NCI-H146 treated with DMSO at 0.1 percent for 48 hours (cell line): ENCODE measurements around the gene ASAP3.
A peak's percentile ranks its signal among the peaks of the same experiment; 100 is the strongest.

Experiments
- DNase-seq: peaks from one replicate; lab custom pipeline; 2025; ENCODE audit not compliant: unreplicated experiment; lab: John Stamatoyannopoulos, UW

ASAP3 gene

DNA sequence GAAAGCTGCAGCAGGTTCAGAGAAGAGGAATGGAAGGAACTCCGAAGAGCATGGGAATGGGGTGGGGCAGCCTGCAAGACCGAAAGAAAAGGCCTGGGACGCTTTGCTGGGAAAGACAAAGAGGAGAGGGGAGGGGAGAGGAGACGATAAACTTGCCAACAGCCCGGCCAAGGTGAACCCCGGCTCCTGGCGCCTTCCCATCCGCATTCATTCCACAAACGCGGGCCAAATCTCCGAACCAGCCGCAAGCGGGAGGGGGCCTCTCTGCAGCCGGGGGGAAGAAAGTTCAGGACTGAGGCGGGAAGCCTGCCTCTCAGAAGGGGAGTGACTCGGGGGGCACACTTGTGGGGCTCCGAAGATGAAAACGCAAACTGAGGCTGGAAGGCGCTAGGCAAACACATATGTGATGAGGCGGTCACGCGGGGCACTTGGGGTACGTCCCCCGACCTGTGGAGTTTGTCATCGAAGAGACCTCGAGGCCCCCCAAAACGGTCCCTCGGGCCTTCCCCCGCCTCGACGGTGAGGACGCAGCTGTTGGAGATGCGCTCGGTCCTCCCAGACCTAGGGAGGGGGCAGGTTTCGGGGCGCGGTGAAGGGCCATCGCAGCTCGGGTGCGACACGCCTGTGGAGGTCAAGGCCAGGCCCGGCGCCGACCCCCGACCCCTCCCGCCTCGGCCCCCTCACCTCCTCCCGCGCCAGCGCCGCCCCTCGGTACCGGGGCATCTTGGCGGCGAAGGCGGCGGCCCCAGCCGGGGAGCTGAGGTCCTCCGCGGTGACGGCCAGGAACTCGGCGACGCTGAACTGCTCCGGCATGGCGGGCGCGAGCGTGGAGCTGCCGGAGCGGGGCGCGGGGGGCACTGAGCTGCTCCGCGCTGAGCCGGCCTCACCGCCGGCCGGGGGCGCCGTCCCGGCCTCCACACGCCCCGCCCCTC is at the start of gene ASAP3:
ASAP3 (minus strand) TSS at position 859 of the 932 bp plus-strand sequence; CDS start at position 813, 46 bp downstream.
- no peak for DNase-seq

GRCh38 chr1:23533246-23534023 is 49.5 kb upstream of the ASAP3 start:
- DNase-seq = no peak

DNA sequence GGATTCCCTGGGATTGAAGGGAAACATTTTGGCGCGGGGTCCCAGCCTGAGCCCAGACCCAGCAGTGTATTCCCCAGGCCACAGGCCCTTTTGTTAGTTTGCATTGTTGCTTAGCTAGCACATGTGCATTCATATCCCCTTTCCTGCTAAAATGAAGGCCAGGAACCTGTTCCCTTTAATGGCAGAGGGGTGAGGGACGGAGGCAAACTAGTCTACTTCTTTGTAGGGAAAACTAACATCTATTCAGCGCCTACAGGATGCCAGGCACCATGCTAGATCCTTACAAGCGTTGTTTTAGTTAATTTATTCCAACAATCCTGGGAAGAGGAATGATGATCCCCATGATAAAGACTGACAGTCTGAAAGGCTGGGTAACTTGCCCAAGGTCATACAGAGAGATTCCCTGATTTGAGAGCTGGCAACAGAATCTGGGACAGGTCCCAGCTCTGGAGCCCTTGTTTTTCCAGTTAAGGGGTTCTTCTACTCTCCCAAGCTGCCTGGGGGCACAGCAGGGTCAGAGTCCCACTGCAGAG is 47.6 kb upstream of the ASAP3 start:
- DNase-seq = peak; percentile 7

DNA sequence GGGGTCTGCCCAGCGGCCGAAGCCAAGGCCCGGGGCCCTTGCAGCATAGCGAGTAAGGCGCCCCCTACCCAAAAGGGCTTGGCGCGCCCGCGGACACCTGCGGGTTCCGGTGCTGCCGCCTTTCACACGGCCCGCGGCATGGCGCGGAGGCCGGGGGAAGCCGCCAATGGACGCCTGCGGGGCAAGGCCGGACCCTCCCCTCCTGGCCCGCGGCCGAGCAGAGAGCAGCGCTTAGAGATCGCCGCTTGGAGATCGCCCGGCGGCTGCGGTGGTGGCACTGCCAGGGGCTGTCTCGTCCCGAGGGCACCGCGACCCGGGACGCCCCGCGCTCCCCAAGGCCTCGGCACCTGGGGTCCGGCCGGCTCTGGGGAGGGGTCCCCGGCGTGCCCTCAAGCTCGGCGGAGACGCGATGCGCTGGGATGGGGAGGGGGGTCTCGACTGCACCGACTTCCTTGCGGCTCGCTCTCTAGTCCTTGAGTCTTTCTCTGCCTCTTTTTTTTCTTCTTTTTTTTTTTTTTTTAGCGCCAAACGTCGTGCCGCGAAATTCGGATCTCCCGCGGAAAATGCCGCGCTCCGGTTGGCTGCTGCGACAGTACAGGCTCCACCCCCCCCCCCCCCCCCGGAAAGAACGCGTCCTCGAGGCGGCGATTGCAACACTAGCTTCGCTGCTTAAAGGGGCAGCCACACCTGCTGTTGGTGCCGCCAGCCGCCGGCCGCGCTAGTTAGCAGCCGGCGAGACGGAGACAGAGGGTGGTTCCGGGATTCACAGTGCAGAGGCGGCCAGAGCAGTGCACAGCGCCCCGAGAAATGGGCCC is 47.0 kb upstream of the ASAP3 start, which contains the start of gene E2F2:
E2F2 (minus strand) TSS at position 487 of the 815 bp plus-strand sequence; CDS start at position 47, 440 bp downstream.
- peak; percentile 37 for DNase-seq

GRCh38 chr1:23530087-23530746 is 46.2 kb upstream of the ASAP3 start:
- DNase-seq = no peak

DNA sequence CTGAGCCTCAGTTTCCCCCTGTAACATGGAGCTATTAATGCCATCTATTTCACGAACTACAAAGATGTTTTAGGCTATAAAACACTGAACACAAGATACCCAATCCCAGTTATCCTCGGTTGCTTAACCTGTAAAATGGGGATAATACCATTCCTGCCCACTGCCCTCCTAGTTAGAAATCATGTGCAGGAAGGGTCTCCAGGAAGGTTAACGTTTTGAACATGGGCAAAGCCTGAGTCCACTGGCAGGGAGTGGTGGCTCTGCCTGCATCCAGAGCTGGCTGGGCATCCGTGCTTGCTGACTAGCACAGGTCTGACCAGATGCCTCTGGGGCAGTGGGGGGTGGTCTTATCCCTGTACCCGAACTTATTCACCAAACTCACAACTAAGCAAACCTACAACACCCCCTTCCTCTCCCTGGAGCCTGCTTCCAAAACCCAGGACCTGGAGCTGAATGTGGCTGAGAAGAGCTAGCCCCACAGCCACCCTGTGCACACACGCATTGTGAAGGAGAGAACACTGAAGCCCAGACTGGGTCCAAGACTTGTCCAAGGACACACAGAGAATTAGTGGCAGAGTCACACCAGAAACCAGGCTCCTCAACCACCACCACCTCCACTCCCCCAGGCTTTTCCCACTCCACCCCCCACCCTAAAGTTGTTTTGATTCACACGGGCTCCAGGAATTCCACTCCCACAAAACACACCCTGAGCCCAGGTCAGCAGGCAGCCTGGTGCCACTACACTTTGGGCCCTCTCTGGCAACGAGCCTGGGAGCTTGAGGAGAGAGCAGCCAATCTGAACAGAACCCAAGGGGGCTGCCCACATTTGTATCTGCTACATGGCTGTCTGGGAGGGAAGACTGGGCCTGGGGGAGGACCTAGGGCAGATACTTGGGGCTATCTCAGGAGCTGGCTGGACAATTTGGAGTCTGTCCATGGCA is 45.4 kb upstream of the ASAP3 start:
- no peak for DNase-seq

GRCh38 chr1:23528250-23528978 is 44.4 kb upstream of the ASAP3 start:
- peak; percentile 44 for DNase-seq

GRCh38 chr1:23527900-23528249 is 43.9 kb upstream of the ASAP3 start:
- no peak for DNase-seq

- DNase-seq = no peak
Observed at GRCh38 chr1:23527366-23527765, 43.4 kb upstream of the ASAP3 start.

DNA sequence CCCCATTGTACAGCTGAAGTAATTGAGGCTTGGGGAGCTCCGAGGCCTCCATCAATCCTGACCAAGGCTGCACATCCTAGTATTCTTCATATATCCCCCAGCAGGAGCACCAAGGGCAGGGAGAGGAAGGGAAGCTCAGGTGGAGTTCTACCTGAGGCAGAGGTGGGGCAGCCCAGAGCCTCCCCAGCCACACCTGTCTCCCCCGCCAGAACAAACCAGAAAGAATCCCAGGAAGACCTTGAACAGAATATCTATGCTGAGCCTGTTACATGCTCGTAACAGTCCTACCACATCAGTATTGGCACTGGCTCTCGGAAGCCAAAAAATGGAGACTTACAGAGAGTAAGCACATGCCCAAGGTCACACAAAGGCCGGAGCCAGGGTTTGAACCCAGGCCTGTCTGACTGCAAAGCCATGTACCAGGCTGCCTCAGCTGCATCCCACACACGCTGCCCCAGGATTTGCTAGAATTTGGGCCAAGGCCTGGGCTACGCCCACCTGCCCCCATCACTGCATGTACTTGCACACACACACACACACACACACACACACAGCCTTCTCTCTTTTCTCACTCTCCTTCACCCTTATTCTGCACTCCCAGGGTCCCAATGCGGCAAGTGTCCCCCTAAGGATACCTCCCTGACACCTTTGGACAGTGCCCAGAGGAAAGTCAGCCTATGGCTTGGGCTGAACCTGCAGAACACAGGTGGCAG is 42.5 kb upstream of the ASAP3 start:
- no peak for DNase-seq

DNA sequence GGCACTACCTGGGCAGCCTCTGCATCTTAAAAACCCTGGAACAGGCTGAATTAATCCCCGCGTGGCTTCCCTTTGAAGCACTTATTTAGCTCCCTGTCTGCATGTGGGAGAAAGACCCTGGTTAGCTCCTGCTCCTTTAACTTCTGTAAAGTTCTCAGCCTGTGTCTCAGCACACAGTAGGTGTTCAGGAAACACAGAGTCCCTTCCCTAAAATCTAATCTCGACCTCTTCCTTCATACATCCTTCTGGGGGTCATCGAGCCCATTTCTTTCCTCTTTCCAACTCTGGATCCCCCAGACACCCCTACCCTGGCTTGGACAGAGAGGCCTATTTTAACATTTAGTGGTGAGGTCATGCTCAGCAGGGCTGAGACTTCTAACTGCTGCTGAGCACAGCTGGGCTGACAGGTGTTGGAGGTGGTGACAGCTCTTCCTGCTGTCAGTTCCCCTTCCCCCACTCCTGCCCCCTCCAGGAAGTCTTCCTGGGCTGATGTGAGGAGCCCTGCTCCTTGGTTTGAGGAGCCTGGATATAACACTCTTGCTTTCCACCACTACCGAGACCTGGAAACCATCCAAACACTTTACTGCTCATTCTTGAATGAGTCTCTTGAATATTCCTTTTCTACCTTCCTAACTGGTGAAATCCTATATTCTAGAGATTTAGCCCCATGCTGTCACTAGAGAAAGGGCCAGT is 41.7 kb upstream of the ASAP3 start:
- peak; percentile 3 for DNase-seq

DNA sequence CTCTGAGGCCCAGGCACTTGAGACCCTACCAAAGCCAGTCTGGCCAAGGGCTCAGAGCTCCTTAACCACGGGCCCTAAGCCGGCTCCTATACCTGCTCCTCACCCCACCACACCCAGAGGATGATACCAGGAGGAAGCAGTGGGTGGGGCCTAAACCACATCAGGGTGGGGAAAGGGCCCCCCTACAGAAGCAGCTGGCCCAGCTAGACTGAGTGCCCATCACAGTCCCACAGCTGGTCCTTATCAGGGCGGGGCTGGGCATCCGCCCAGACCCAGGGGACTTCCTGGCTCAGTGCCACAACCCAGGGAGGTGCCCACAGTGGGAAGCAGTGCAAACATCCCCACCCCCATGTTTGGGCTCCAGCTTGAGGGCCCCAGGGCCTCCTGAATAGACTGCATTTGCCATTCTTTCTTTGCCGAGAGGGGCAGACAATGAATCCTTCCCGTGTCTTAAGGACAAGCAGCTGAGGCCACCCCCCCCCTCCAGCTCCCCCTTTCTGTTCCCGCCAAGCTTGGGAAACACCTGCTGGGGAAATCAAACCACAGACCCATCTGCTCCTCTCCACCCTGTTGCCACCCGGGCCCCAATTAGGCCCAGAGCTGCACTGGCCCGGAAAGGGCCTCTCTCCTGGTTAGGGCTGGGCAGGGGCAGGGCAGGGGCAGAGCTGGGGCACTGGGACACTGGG is 40.9 kb upstream of the ASAP3 start:
- peak; percentile 62 for DNase-seq

DNA sequence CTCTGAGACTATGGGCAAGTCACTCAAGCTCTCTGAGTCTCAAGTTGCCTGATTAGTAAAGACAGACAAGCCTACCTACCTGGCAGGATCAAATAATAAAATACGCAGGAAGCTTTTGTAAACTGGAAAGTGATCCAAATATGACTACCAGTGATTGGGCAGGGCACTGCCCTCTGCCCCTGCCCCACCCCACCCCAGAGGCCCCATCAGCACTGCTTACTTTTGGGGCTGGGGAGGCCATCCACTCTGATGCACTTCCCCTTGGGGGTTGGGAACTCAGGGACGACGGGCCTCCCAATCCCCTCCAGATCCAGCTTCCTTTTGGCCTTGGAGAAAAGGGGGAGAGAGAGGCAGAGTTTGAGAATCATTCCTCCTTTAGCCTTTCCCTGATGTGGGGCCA is 40.2 kb upstream of the ASAP3 start:
- DNase-seq = no peak

DNA sequence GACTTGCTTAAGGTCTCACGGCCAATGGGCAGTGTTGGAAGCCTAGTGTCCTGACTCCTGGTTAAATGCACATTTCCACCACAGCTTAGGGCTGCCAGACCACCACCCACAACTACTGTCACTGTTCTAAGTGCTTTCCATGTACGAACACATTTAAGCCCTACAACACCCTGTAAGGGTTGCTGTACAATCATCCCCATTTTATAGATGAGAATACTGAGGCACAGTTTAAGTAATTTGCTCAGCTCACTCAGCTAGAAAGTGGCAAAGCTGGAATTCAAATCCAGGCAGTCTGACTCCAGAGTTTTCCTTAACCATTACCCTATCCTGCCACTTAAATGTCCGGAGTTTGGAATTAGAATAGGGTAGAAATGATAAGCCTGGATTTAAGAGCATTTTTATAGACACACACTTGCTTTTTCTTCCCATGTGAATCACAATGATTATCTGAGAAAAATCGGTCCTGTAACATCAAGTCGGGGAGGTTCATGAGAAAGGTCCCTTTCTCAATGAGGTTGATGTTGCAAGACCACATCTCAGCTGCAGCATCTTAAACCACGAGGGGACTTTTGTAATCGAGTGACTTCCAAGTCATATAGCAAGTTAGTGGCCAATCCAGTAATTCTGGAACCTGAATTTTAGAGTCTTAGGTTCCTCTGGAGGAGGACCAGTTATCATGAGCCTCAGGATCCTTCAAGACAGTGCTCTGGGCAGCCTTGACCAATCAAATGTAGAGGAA is 38.4 kb upstream of the ASAP3 start:
- no peak for DNase-seq

DNA sequence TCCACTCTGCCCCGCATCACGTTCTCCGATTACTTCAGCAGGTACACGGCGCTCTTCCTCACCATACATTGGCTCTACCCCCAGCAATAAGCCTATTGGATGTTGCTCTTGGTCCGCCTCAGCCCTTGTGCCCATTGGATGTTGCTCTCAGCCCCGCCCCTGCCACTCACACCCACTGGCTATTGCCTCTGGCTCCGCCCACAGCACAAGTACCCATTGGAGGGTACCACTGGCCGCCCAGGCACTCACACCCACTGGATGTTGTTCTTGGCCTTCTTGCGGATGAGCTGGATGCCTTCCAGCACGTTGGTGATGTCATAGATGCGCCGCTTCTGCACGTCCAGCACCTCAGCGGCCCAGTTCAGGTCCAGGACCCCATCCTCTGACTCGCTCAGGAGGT is 37.6 kb upstream of the ASAP3 start:
- DNase-seq = no peak

GRCh38 chr1:23517581-23517980 is 33.6 kb upstream of the ASAP3 start:
- DNase-seq = no peak
